Right lobe of liver (tissue), 4 donors: ENCODE data around the gene RBM19.

Experiments used
- POLR2A ChIP-seq: fragments of 450-650 bp; IDR thresholded peaks from one replicate; pipeline ENCODE4 v1.6.1; 2017; ENCODE audit warnings: antibody characterized with exemption, mild to moderate bottlenecking
- TF ChIP-seq, protein P1 (sequence below), 4 donors: fragments of 200-600 bp in 3 of 4; fragments of 450-650 bp in 1 of 4; IDR thresholded peaks; one replicate each; pipeline versions ENCODE4 v1.5.1 to v1.8.0; 2016 to 2022; ENCODE audit warnings: antibody characterized with exemption in 4 of 4, mild to moderate bottlenecking in 2 of 4
- donor health status: DM: no; HTN: no; CAD: no.
- donor health status: DM: no; HTN: no; CAD: no.
- donor health status: DM: no; HTN: yes; CAD: no.

DNA sequence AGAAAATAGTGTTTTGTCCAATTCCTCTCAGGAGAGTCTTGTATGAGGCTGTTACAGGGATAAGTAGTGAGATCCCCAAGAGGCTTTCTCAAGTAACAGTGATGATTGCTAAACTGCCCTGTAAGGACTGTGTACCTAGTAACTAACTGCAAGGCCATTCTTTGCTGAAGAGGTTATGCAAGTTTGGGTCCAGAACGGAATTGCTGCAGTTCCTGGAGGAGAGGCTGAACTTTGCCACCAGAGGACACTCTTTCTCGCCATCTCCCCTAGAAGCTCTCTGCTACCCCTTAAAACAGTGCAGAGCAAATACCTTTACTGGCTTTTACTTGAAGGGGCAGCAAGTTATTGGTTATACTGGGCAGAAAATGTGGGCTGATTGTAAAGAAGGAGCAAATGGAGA, 180.0 kb downstream of the RBM19 start:
- TF ChIP-seq, protein P1, sequence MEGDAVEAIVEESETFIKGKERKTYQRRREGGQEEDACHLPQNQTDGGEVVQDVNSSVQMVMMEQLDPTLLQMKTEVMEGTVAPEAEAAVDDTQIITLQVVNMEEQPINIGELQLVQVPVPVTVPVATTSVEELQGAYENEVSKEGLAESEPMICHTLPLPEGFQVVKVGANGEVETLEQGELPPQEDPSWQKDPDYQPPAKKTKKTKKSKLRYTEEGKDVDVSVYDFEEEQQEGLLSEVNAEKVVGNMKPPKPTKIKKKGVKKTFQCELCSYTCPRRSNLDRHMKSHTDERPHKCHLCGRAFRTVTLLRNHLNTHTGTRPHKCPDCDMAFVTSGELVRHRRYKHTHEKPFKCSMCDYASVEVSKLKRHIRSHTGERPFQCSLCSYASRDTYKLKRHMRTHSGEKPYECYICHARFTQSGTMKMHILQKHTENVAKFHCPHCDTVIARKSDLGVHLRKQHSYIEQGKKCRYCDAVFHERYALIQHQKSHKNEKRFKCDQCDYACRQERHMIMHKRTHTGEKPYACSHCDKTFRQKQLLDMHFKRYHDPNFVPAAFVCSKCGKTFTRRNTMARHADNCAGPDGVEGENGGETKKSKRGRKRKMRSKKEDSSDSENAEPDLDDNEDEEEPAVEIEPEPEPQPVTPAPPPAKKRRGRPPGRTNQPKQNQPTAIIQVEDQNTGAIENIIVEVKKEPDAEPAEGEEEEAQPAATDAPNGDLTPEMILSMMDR (IDR thresholded peaks at IDR 0.05), result no peak
- no peak for TF ChIP-seq POLR2A
